NCI-H2196 (cell line): ENCODE measurements around the gene OR56A1.
"Not testable (repeated sequence)": the region's sequence is repeated elsewhere in the genome, so short reads cannot be mapped to it uniquely, and the experiment has no call there.

ENCODE experiments used
- DNase-seq: peaks from one replicate; lab custom pipeline; 2025; ENCODE audit not compliant: unreplicated experiment; lab: John Stamatoyannopoulos, UW

OR56A1 gene

DNA sequence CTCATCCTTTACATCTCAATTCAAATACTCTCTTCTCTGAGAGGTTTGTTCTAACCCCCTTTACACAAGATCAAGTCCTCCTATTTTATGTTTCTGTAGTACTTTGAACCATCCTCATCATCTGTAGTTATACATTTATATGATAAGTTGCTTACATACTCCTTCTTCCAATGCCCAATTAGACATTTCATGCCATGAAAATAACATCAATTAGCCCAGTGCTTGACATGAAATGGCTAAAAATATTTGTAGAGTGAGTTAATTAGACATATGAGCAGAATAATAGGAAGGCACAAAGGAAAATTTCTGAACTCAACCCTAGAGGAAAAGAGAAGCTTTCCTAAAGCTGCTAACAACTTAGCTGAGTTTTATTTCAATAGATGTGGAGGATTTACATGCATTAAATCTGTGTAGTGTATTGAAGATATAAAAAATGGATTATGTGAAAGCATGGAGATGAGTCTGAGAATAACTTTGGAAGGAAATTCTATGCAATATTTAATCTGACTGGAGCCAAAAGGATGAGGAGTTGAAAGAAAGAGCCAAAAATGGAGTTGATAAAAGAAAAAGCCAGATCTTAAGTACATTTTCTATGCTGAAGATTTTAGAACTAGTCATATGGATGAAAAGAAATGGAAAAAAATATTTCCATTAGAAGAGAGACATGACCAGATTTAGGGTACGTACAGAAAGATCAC lies at the start of gene OR56A1:
OR56A1 (minus strand) TSS at position 51 of the 698 bp plus-strand sequence. CDS start 3,066 bp downstream, outside the sequence.
- DNase-seq, result no peak

GRCh38 chr11:6079463-6079862 lies 48.9 kb upstream of the OR56A1 start:
- DNase-seq, result no peak

DNA sequence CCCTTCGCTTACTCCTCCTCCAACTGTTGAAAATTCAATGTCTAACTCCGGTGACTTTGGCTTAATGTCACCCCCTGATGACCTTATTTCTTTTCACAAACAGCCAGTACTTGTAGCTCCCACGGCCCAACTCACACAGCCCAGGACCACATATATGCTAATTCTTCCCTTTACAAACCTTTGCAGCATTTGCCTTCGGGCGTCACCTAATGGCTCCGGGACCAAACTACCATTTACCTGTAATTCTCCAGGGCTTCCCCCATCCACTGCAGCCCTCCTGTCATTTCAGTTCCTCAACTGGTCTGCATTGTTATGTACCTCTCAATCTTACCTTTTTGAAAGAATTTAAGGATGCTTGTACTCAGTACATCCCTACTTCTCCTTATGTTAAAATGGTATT lies 47.2 kb upstream of the OR56A1 start:
- no peak for DNase-seq

DNA sequence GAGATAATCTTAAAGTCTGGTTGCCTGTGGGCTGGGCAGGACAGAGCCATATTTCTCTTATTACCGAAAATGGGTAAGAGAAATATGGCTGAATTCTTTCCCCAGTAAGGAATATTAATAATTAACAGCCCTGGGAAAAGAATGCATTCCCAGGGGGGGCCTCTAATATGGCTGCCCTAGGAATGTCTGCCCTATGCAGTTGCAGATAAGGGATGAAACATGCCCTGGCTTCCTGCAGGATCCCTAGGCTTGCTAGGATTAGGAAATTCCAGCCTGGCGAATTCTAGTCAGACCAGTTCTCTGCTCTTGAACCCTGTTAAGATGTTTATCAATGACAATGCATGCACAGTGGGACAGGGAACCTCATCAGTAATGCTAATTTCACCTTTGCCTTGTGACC lies 45.9 kb upstream of the OR56A1 start:
- not testable (repeated sequence) for DNase-seq

GRCh38 chr11:6067502-6067901 lies 36.9 kb upstream of the OR56A1 start:
- DNase-seq, result no peak

- DNase-seq, result no peak
These were observed 32.3 kb upstream of the OR56A1 start for GRCh38 chr11:6062691-6063358.

- no peak for DNase-seq
These were observed 30.9 kb upstream of the OR56A1 start for GRCh38 chr11:6061475-6061874.

- no peak for DNase-seq
These were observed 26.9 kb upstream of the OR56A1 start for GRCh38 chr11:6057452-6057851.

- DNase-seq, result no peak
These were observed 25.0 kb upstream of the OR56A1 start for GRCh38 chr11:6055569-6055968.

- DNase-seq, result no peak
These were observed 21.8 kb upstream of the OR56A1 start for GRCh38 chr11:6052374-6052773.

DNA sequence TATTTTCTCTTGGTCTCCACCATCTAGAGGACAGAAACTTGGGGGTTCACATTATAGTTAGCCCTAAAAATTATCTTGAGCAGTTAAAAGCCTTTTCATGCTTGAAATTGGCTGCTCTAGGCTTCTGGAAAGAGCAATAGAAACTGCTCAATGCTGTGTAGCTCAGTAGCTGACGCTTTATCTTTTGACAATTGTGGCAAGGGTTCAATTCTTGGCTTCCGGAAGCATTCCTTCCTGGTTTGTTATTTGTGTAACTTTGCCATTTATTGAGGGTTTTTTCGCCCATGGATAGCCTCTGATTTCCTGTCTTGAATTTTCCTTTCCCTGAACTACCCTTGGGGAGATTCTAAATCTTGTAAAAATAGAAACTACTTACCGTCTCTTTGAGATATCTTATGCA lies 10.3 kb upstream of the OR56A1 start:
- no peak for DNase-seq

GRCh38 chr11:6027501-6027900 lies 3.1 kb downstream of the OR56A1 start:
- no peak for DNase-seq

DNA sequence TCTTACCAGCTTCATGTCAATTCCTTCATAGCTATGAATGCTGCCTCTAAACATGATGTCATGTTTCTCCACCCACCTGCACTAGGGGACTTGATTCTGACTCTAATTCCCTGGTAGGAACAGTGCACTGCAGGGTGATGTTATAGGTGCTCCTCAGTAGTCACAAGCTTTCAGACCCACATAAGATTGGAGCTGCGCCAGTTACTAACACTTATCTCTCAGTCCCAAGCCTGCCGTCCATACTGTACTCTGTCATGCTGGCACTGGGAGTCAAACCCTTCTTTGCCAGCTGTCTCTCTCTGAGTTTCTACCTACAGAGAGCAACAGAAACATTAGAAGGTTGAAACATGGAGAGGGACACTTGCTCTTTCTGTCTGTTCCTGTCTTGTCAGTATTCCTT lies 5.5 kb downstream of the OR56A1 start:
- no peak for DNase-seq

GRCh38 chr11:6022956-6023355 lies 7.6 kb downstream of the OR56A1 start:
- DNase-seq, result peak; percentile 44

- DNase-seq, result no peak
These were observed 17.5 kb downstream of the OR56A1 start for GRCh38 chr11:6013042-6013441.

DNA sequence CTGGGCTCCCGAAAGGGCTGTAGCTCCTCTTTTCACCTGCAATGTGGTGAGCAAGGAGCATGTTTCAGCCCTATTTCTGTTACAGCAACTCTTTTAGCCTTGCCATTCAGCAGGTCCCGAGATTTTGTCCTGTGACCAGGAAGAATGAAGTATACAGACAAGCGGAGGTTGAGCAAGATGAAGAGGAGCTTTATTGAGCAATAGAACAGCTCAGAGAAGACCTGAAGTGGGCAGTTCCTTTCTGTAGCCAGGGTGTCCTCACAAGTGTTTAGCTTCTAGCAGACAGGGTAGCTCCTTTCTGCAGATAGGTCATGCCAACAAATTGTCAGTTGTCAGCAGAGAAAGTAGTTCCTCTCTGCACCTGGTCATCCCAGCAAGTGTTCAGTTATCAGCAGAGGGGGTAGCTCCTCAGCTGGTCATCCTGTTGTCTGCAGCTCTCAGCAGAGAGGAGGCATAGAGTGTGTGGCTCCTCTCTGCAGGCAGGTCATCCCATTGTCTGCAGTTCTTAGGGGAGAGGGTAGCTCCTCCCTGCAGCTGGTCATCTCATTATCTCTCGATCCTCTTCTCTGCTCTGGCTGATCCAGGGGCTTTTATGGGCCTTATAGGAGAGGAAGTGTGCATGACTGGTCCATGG lies 18.4 kb downstream of the OR56A1 start:
- no peak for DNase-seq

GRCh38 chr11:6006846-6007245 lies 23.7 kb downstream of the OR56A1 start, which contains the start of gene OR56A4:
OR56A4 (minus strand) TSS chr11:6006946; CDS start chr11:6002992, 3,954 bp downstream.
- DNase-seq, result no peak

DNA sequence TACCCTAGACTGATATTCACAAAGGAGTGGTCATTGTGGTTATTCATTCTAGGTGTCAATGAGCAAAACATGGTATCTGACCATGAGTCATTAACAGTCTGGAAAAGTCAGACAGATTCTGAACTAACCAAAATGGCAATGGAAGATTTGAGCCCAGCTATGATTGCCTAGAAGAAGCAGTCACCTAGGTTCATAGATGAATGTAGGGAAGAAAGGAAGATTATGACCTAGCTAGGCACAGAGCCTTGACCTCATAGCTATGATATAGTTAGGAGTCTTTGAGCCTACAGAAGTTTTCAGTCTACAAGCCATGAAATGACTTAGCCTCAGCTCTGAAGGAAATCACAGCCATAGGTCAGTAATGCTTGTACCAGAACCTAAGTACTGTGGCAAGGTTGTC lies 24.2 kb downstream of the OR56A1 start:
- DNase-seq, result no peak

- no peak for DNase-seq
These were observed 28.3 kb downstream of the OR56A1 start for GRCh38 chr11:6002202-6002699.

- DNase-seq, result no peak
These were observed 35.8 kb downstream of the OR56A1 start for GRCh38 chr11:5994791-5995190.

- peak; percentile 2 for DNase-seq
These were observed 37.8 kb downstream of the OR56A1 start for GRCh38 chr11:5992604-5993251.
